Keratinocyte (primary cell): ENCODE data around the gene VPS33B.

Experiments
- EZH2 ChIP-seq: IDR thresholded peaks from one replicate; pipeline ENCODE4 v1.6.1; 2012; ENCODE audit warnings: inconsistent platforms, mild to moderate bottlenecking, low read length, moderate library complexity
- TF ChIP-seq, protein P1 (sequence below), 3 experiments: IDR thresholded peaks in 1 of 3; conservative IDR thresholded peaks in 1 of 3; optimal IDR thresholded peaks in 1 of 3; 2 replicates in 2 of 3; 3 replicates in 1 of 3; pipeline versions ENCODE3 to v1.5.1; 2011; ENCODE audit warnings: low read length in 3 of 3, mild to moderate bottlenecking in 3 of 3, moderate library complexity in 2 of 3, control low read depth in 1 of 3, inconsistent platforms in 1 of 3; ENCODE audit not compliant: insufficient read depth in 2 of 3; ENCODE audit errors: extremely low read depth in 1 of 3

DNA sequence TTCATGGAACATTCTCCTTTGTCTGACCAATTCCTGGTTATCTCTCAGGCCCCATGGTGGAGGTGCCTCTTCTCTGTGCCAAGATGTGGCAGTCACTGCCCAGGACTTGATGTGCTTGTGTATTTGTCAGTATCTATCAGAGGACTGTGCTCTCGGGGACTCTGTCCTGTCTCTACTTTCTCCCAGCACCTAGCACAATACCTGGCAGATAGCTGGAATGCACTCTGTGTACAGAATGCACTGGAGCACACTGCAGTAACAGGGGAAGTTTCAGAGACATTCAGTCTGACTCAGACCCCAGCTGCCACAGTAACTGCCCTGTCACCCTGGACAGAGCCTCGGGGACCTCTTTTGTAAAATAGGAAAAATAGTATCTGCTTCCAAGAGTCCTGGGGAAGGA lies 43.1 kb upstream of the VPS33B start:
- TF ChIP-seq, protein P1, sequence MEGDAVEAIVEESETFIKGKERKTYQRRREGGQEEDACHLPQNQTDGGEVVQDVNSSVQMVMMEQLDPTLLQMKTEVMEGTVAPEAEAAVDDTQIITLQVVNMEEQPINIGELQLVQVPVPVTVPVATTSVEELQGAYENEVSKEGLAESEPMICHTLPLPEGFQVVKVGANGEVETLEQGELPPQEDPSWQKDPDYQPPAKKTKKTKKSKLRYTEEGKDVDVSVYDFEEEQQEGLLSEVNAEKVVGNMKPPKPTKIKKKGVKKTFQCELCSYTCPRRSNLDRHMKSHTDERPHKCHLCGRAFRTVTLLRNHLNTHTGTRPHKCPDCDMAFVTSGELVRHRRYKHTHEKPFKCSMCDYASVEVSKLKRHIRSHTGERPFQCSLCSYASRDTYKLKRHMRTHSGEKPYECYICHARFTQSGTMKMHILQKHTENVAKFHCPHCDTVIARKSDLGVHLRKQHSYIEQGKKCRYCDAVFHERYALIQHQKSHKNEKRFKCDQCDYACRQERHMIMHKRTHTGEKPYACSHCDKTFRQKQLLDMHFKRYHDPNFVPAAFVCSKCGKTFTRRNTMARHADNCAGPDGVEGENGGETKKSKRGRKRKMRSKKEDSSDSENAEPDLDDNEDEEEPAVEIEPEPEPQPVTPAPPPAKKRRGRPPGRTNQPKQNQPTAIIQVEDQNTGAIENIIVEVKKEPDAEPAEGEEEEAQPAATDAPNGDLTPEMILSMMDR (optimal IDR thresholded peaks at IDR 0.05 in 1 of 3, IDR thresholded peaks at IDR 0.05 in 1 of 3, conservative IDR thresholded peaks at IDR 0.05 in 1 of 3; ENCODE audit: extremely low read depth in 1 of 3, insufficient read depth in 2 of 3, low read length in 3 of 3) = no peak
- TF ChIP-seq EZH2 = no peak
